IgD-negative memory B cell (primary cell): ENCODE measurements around the gene CANT1. TPM values are rescaled to one million over a fixed set of nuclear protein-coding genes. Genes with fewer than 3 reads are reported as not detected.
"Not testable (repeated sequence)": the region's sequence is repeated elsewhere in the genome, so short reads cannot be mapped to it uniquely, and the experiment has no call there.

Experiments
- H3K27ac Mint-ChIP-seq, 3 donors: one replicate each; pipeline ENCODE4 v1.8.0; 2020 to 2022; ENCODE audit warnings: mild to moderate bottlenecking in 3 of 3, mixed read lengths in 3 of 3, moderate library complexity in 1 of 3
- H3K27me3 Mint-ChIP-seq: one replicate; pipeline ENCODE4 v1.8.0; 2021; ENCODE audit warnings: mixed read lengths
- H3K36me3 Mint-ChIP-seq: one replicate; pipeline ENCODE4 v1.8.0; 2020; ENCODE audit warnings: mild to moderate bottlenecking, mixed read lengths
- H3K4me1 Mint-ChIP-seq, 3 donors: one replicate each; pipeline ENCODE4 v1.8.0; 2020 to 2022; ENCODE audit warnings: mixed read lengths in 3 of 3, mild to moderate bottlenecking in 1 of 3
- H3K4me3 Mint-ChIP-seq, 4 donors: one replicate each; pipeline ENCODE4 v1.8.0; 2020 to 2022; ENCODE audit warnings: mild to moderate bottlenecking in 4 of 4, mixed read lengths in 4 of 4, moderate library complexity in 3 of 4
- H3K9me3 Mint-ChIP-seq, 3 donors: one replicate each; pipeline ENCODE4 v1.8.0; 2020 to 2021; ENCODE audit warnings: mixed read lengths in 3 of 3, mild to moderate bottlenecking in 1 of 3
- polyA plus RNA-seq: library from polyadenylated mRNA; unstranded; fragments of 300-500 nt; fragmentation: Illumina TruSeq; gene quantifications from one replicate; pipeline ENCODE4 v1.2.3, GENCODE V29; 2021

Gene CANT1
- polyA plus RNA-seq, 1 donor from 2014 or later, result 8.6 TPM

DNA sequence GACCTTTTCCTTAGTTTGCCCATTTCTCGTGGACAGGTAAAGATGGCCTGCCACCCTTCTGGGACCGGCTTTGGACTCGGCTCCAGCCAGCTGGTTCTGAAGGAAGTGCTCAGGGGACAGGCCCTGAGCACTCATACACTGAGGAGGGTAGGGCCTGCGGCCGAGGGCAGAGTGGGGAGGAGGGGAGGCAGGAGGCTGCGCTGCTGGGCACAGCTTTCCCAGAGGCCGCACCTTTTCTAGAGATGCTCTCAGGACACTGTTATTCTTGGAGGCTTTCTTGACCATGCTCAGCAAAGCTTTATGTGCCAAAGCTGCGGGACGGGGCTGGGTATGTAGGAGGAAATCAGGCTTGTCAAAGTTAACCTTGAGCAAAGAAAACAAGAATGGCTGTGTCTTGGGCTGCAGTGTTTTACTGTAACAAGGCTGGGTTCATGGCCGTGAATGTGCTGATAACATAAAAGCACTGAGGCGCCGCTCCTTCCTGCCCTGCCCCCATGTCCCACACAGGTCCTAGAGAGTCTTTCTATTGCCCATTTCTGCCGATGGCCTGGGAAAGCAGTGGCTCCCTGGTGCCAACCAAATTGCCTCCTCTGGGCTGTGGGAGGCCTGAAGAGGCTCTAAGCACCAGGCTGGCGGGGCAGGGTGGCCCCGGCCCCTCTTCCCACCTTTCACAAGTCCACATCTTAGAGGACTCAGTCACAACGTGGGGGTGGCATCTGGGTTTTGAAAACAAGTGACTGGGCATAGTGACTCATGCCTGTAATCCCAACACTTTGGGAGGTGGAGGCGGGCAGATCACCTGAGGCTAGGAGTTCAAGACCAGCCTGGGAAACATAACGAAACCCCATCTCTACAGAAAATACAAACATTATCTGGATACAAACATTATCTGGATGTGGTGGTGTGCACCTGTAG lies 62.1 kb downstream of the CANT1 start:
- Mint-ChIP-seq H3K27me3 (peaks cover 15% of the 10 kb centered on the region), H3K9me3 (peaks cover 3 to 15% (median 5%) of the 10 kb centered on the region in 3 donors), H3K4me3 (peak overlapping the region in 2 of 4 donors; percentile 17 to 22), H3K27ac (no peak overlapping the region), H3K36me3 (peaks cover 2% of the 10 kb centered on the region), H3K4me1 (peaks cover 0 to 7% (median 3%) of the 10 kb centered on the region in 3 donors)

DNA sequence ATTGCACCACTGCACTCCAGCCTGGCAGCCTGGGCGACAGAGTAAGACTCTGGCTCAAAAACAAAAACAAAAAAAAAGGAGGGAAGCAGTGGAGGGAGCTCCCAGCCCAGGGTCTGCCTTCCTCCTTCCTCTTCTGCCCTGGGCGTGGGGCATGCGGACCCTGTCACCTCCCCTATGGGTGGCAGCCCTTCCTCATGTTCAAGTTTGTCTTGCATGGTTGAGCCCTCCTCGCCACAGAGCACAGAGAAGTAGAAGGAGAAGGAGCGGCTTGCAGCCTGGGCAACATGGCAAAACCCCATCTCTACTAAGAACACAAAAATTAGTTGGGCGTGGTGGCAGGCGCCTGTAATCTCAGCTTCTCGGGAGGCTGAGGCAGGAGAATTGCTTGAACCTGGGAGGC lies 62.9 kb downstream of the CANT1 start:
- peaks cover 2% of the 10 kb centered on the region for H3K36me3 Mint-ChIP-seq
- peaks cover 15% of the 10 kb centered on the region for H3K27me3 Mint-ChIP-seq
- peaks cover 0 to 7% (median 3%) of the 10 kb centered on the region in 3 donors for H3K4me1 Mint-ChIP-seq
- H3K9me3 Mint-ChIP-seq, result peaks cover 3 to 14% (median 5%) of the 10 kb centered on the region in 3 donors
- peak overlapping the region in 1 of 4 donors; percentile 32 for H3K4me3 Mint-ChIP-seq
- H3K27ac Mint-ChIP-seq, result no peak overlapping the region

DNA sequence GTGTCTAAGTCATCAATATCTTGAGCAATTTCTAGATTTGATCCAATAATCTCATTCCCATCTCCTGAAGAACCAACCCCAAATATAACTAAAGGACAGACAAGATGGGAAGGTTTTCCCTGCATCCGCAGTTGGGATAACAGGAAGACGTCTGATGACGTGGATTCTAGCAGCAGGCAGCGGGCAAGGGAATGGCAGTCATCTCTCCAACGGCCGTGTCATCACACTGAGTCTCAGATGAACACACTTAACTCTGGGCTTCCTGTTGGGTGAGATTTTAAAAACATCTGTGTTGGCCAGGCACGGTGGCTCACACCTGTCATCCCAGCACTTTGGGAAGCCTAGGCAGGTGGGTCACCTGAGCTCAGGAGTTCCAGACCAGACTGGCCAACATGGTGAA lies 63.4 kb downstream of the CANT1 start:
- peaks cover 0 to 7% (median 3%) of the 10 kb centered on the region in 3 donors for H3K4me1 Mint-ChIP-seq
- no peak overlapping the region for H3K27ac Mint-ChIP-seq
- peaks cover 15% of the 10 kb centered on the region for H3K27me3 Mint-ChIP-seq
- no peak overlapping the region for H3K4me3 Mint-ChIP-seq
- H3K36me3 Mint-ChIP-seq, result peaks cover 2% of the 10 kb centered on the region
- peaks cover 3 to 9% (median 4%) of the 10 kb centered on the region in 3 donors for H3K9me3 Mint-ChIP-seq

DNA sequence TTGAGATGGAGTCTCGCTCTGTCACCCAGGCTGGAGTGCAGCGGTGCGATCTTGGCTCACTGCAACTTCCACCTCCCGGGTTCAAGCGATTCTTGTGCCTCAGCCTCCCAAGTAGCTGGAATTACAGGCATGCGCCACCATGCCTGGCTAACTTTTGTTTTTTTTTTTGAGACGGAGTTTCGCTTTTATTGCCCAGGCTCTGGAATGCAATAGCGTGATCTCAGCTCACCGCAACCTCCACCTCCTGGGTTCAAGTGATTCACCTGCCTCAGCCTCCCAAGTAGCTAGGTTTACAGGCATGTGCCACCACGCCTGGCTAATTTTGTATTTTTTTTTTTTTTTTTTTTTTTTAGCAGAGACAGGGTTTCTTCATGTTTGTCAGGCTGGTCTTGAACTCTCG lies 64.1 kb downstream of the CANT1 start:
- not testable (repeated sequence) for H3K9me3 Mint-ChIP-seq, H3K36me3 Mint-ChIP-seq, H3K4me1 Mint-ChIP-seq

DNA sequence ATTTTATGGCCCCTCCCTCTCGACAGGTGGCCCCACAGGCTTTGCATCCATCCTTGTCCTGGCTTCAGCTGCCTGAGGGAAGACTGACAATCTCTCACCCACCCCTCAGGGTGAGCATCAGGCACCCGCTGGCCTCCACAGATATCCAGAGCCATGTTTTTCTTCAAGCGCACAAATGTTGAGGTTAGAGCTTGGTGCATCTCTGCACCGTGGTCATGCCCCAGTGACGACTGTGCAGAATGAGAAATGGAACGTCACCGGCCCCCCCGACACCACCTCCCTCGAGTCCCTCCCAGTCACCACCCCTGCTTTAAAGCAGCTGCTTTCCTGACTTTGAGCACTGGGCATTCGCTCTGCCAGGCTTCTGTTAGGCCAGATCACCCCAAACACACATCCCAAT lies 64.6 kb downstream of the CANT1 start:
- Mint-ChIP-seq H3K4me1 (peaks cover 0 to 7% (median 3%) of the 10 kb centered on the region in 3 donors), H3K9me3 (peaks cover 0 to 3% (median 0%) of the 10 kb centered on the region in 3 donors), H3K27ac (peak overlapping the region in 1 of 3 donors; percentile 85), H3K27me3 (peaks cover 15% of the 10 kb centered on the region), H3K4me3 (peak overlapping the region in 1 of 4 donors; percentile 33), H3K36me3 (peaks cover 2% of the 10 kb centered on the region)

More for the DNA sequence above, 64.1 kb downstream of the CANT1 start:
- H3K4me3 Mint-ChIP-seq, H3K27ac Mint-ChIP-seq: not testable (repeated sequence)
- H3K27me3 Mint-ChIP-seq, result peaks cover 15% of the 10 kb centered on the region

DNA sequence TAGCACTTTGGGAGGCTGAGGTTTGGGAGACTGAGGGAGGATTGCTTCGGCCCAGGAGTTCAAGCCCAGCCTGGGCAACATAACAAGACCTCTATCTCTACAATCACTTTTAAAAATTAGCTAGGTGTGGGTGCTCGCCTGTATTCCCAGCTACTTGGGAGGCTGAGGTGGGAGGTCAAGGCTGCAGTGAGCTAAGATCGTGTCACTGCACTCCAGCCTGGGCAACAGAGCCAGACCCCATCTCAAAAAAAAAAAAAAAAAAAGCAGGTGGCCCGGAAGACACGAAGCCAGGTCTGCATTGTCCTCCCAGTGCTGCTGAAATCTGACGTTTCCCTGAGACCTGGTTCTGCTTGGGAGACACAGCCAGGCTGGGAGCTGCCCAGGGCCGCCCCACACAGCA lies 65.5 kb downstream of the CANT1 start:
- H3K27me3 Mint-ChIP-seq, result peaks cover 17% of the 10 kb centered on the region
- no peak overlapping the region for H3K27ac Mint-ChIP-seq
- H3K4me3 Mint-ChIP-seq, result no peak overlapping the region
- H3K36me3 Mint-ChIP-seq, result peaks cover 2% of the 10 kb centered on the region
- H3K4me1 Mint-ChIP-seq, result peaks cover 0 to 7% (median 3%) of the 10 kb centered on the region in 3 donors
- peaks cover 0 to 3% (median 0%) of the 10 kb centered on the region in 3 donors for H3K9me3 Mint-ChIP-seq

Other genes with a start within 250 kb of the CANT1 start
- 210 TPM for gene CYTH1, start 227.5 kb downstream of the CANT1 start, polyA plus RNA-seq
- 28.8 TPM for gene USP36, start 168.9 kb downstream of the CANT1 start, polyA plus RNA-seq
- gene CEP295NL, start 106.6 kb downstream of the CANT1 start, polyA plus RNA-seq, result 1.6 TPM
- gene TIMP2, start 84.4 kb downstream of the CANT1 start, polyA plus RNA-seq, result 0.34 TPM
- 3.9 TPM for gene LGALS3BP, start 29.8 kb downstream of the CANT1 start, polyA plus RNA-seq
- not detected for gene C1QTNF1, start 14.4 kb upstream of the CANT1 start, polyA plus RNA-seq
- gene ENGASE, start 65.1 kb upstream of the CANT1 start, polyA plus RNA-seq, result 6.4 TPM